Cardiac fibroblast (primary cell): ENCODE results near the gene PODXL.

ENCODE experiments used
- DNase-seq, 2 donors: peaks; one replicate each; pipeline versions ENCODE4 v3.0.0 to v3.0.0-alpha.2; 2010; ENCODE audit warnings: low read depth in 2 of 2
- H3K4me3 ChIP-seq, 2 donors: replicated peaks in 1 of 2; 1 replicate in 1 of 2; 2 replicates in 1 of 2; pipeline ENCODE4 v1.5.1; 2011; ENCODE audit warnings: low read depth in 2 of 2, low read length in 2 of 2, mild to moderate bottlenecking in 2 of 2, moderate library complexity in 1 of 2
- CTCF ChIP-seq: IDR thresholded peaks from one replicate; pipeline ENCODE4 v1.5.1; 2011; ENCODE audit warnings: low read depth, mild to moderate bottlenecking, low read length, inconsistent platforms

PODXL gene

DNA sequence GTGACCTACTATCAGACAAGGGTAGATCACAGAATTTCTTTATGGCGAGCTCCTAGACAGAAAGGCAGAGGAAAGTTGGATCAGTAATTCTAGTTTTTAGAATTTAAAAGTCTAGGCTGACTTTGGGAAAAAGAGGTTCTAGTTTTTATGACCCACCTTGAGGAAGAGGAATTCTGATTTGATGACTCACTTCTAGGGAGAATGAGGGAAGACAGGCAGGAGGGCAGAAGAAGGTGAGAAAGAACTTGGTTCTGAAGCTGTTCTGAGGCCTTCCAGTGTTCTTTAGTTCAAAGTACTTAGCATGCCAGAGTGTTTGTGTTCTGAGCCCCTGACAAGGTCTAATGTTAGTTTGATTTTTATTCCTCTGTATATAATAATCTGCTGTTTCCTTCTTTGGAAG, 97.2 kb downstream of the PODXL start:
- TF ChIP-seq CTCF = no peak
- no peak for DNase-seq
- no peak overlapping the region for H3K4me3 ChIP-seq

GRCh38 chr7:131456338-131456737, 100.1 kb downstream of the PODXL start:
- no peak for DNase-seq
- H3K4me3 ChIP-seq = no peak overlapping the region
- no peak for TF ChIP-seq CTCF

DNA sequence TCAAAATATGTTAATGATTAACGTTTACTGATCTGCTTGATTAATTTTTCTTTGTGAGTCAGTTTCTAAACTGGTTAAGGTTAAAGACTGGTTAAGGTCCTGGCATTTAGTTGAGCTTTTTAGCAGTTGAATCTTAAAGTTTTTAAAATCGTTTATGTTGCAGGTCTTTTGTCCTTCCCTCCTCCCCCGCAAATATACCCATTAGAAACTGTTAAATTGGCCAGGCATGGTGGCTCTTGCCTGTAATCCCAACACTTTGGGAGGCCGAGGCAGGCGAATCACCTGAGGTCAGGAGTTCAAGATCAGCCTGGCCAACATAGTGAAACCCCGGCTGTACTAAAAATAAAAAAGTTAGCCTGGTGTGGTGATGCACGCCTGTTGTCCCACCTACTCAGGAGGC, 100.9 kb downstream of the PODXL start:
- DNase-seq = no peak
- no peak overlapping the region for H3K4me3 ChIP-seq
- TF ChIP-seq CTCF = no peak

DNA sequence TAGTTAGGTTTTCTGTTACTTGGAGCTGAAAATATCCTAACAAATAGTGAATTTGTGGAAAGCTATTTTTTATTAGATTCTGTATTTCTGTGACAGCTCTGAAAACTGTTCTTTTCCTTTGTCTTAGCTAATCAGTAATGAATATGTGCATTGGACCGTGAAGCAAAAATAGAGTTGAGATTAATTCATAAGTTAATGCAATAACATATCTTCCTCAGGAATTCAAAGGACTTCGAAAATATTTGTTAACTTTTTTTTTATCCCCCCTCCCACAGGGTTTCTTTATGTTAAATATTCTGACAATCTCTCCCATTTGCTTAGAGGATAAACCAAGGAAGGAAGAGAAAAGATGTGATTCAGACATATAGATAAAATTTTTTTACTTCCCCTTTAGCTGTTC, 101.4 kb downstream of the PODXL start:
- no peak overlapping the region for H3K4me3 ChIP-seq
- no peak for DNase-seq
- no peak for TF ChIP-seq CTCF

GRCh38 chr7:131454498-131454897, 101.9 kb downstream of the PODXL start:
- DNase-seq = no peak
- H3K4me3 ChIP-seq = no peak overlapping the region
- no peak for TF ChIP-seq CTCF
